IPS DF 4.7 (cell line): ENCODE data around the gene DCC.
A peak's percentile ranks its signal among the peaks of the same experiment; 100 is the strongest.

Experiments used
- DNase-seq: peaks from one replicate; pipeline ENCODE4 v3.0.0-alpha.2; 2013; ENCODE audit warnings: low spot score; ENCODE audit errors: extremely low read depth

DCC gene

DNA sequence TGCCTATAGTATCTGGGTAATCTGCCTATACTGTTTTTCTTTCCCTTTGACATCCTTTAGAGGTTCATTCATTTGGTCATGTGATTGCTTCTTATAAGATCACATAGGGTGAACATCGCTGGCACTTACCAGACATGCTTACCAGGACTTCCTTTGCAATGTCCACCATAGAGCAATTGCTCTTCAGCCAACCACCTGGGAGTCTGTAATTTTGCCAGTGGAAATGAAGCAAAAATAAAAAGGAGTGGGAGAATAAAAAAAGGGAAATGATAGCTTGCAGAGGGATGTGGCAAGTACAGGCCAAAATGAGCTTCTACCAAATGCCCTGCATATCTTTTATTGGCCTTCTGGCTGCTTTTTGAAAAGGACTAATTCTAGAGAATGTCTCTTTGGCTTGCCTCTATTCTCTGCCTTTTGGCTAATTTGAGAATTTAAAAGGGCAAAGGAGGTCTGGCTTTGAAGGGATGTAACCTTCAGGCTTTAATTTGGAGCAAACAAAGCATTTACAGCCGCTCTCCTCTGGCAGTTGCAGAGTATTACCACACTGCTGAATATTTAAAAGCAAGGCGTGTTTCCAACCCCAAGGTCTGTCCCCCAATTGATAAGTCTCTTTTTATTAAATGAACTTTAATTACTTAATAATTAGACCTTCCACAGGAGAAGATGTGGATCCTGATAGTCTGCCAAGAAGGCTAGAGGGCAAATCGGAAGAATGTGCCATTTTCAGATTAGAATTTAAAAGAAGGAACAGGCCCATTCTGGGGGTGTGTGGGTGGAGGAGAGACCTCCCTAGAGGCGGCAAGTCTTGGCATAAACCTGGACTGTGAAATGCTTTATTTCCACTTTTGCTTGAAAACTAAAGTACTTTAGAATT lies 557.9 kb downstream of the DCC start:
- DNase-seq, result no peak

DNA sequence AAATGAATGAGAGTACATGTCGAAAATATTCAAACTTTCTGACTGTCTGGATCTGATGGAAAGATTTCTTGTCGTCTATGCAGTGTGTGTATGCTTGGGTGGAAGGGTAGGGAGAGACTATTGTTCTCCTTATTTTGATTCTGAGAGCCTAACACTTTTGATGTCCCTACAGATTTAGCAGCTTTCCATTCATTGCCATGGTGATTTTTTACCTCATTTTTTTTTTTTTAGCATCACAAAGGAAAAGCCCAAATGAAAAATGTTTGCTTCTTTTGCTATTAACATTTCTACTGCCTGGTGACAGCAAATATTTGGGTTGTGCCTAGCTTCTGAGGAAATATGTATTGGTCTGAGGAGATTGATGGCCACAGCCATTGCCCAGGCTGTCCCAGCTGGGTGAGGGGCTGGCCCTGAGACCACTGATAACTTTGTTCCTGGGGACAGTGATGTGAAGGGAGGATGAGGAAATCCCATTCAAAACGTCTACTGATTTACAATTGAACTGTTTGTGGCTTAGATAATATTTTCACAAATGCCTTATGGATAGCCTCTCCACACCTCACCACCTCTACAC lies 558.6 kb downstream of the DCC start:
- DNase-seq, result no peak

DNA sequence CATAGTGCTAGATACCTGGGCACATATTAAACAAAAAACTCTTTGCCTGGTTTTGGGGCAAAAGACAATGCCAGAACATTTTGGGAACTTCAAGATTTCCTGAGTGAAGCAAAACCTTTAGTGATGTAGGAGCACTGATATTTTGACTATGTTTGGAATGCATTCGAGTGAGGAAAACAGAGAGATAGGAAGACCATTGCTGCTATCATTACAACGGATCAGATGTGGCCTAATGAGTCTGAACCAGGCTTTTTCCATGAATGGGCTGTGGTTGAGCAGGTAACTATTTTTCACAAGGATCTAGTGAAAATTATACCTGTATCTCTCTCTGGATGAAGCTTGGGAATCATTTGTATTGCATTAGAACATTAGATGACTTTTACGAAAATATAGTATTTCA lies 562.2 kb downstream of the DCC start:
- no peak for DNase-seq

DNA sequence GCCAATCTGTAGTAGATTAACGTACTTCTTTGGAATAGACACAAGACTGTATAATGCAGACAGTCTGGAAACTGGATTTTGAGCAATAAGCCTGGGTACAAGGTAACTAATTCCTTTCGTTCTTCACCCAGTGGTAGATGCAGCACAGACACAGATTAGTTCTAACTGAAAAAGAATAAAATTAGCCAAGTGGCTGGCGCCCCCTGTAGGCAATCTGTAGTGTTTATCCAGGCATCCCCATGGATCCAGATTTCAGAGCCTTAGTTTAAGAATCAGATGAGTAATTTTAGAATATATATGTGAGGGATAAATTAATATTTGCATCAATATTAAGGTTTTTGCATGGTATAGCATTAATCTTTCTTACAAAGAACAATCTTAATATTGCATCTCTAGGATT lies 563.9 kb downstream of the DCC start:
- no peak for DNase-seq

DNA sequence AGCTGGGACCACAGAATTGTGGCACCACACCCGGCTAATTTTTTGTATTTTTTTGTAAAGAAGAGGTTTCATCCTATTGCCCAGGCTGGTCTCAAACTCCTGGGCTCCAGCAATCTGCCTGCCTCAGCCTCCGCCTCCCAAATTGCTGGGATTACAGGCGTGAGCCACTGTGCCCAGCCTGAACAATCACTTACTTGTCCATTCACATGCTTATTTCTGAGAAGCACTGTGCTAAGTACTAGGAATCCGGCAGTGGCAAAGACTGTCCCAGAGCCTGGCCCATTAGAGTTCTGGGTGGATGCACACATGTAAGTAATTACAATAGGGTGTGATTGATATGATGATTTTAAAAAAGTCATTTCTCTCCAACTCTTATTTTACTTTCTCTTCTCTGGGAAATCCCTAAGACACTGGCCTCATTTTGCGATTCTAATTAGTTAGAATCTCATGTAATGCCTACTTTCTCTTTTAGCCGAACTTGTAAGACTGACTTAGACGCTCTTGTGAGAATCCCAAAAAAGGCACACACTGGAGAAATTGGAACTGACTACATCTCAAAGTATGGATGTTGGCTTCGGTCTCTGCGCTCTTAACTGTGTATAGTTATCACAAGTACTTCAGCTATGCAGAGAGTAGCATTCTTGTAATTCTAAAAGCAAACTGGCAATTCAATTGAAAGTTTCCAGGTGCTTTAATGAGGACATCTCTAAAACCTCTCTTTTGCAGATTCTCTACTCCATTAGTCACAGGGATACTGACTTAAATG lies 567.7 kb downstream of the DCC start:
- DNase-seq, result no peak

DNA sequence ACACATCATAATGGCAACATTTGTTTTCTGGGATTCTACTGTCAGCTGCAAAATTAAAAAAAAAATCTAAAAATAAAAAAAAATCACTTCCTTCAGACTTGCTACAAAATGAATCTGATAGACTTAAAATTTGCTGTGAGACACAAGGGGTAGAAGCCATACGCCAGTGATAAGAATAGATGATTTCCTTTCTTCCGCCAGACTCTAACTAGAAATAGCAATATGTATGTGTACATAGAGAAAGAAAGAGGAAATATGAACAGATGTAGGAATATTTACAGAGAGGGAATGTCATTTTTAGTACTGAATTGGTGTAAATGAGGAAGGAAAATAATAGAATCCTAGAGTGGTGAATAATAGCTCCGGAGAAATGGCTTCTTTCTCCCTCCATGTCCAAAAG lies 574.2 kb downstream of the DCC start:
- no peak for DNase-seq

DNA sequence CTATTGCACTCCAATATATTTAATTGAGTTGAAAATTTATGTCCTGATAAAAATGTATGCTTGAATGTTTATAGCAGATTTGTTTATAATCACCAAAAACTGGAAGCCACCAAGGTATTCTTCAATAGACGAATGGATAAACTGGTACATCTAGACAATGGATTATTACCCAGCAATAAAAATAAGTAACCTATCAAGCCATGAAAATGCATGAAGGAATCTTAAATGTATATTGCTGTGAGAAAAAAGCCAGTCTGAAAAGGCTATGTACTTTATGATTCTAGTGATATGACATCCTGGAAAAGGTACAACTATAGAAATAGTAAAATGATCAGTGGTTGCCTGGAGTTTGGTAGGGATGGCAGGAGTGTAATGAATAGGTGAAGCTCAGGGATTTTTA lies 580.7 kb downstream of the DCC start:
- DNase-seq, result no peak

DNA sequence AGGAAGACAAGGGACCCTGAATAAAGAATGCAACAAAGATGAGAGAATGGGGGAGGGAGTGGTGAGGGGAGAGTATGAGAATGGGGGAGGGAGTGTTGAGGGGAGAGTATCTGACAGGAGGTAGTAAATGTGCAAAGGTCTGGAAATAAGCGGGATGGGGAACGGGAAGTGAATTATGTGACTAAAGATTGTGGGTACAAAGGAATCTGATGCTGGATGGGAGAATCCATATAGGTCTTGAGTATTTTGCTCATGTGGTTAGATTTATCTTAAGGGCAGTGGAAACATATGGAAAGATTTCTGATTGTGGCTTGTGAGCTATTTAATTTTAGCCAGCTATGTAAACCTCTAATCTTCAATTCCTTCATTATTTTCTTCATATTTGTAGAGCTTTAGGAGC lies 593.4 kb downstream of the DCC start:
- no peak for DNase-seq

DNA sequence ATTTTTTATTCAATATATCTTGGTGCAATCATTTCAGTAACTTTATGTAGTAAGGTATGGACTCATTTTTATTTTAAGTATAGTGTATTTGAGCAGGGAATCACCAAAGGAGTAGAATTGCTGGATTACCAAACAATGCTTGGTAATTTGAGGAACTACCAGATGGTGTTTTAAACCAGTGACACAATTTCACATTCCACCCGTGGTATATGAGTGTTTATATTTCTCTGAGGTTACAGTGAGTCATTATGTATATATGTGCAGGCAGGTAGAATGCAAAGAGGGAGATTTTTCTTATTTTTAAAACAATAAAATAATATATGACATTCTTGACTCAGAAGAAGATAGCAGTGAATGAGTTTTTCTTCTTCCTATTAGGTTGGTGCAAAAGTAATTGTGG lies 596.9 kb downstream of the DCC start:
- DNase-seq, result no peak

DNA sequence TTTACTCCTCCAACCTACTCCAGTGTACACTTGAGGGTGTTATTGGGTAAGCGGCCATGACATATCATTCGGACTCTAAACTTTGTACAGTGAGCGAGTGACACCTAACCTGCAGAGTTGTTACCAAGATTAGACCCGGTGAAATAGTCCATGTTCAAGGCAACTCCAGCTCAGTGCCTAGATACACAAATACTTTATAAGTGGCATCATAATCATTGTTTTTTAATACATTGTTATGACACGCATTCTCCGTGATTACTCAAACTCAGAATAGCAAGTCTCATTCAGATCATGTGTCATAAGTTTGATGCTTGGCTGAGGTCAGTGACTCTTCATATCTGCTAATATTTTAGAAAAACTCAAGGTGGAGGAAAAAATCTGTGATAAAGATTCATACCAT lies 597.8 kb downstream of the DCC start:
- DNase-seq, result no peak

DNA sequence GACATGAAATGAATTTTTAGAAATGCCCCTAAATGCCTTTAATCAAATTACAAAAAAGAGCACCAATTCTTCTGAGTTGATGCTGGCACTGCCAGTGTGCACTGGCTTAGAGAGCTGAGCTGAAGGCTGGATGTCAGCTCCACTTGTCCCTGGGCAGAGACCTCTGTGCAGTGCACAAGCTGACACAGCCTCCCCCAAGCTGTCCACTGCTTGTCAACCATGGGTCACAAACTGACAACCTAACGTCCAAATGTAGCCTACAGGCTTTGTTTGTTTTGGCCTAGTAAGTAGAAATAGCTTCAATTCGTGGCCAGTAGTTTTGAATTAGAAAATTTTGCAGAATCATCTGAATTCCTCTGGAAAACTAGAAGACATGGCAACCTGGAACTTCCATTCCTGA lies 605.6 kb downstream of the DCC start:
- DNase-seq, result no peak

DNA sequence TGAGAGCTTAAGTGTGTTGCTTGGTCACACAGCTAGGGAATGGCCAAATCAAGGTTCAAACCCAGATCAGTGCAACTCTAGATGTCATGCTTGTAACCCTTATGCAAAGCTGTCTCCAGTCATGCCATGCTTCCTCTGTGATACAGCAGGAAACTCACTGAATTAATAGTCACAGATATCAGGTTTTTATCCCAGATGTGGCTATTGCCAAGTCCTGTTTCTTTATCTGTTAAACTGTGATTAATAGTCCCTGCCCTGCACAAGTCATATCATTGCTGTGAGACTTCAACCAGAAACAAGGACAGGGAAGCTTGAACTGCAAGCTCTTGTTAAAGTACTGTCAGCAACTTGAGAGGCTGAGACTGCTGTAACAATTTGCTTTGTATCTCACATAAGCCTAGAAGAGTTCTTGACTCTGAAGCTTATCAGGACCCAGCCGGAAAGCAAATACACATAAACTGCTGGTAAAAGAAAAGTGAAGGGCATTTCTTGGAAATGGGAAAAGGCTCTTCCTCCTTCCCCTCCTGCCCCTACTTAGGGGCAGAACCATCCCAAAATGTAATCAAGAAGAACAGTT lies 609.0 kb downstream of the DCC start:
- no peak for DNase-seq

DNA sequence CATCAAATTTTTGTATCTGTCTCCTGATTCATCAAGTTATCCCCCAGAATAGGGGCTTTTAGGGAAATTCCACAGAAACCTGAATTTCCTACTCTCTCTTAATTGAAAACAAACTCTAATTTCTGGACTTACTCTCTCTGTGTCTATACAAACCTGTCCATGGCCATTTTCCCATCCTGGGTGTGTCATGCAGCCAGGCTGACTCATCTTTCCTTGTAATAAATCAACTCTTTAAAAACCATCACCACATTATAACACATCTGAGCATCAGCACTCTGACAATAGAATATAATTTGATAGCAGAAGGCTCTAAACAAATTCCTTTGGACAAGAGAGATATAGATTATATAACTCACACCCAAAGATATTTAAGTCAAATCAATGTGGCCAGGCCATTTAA lies 610.2 kb downstream of the DCC start:
- no peak for DNase-seq

DNA sequence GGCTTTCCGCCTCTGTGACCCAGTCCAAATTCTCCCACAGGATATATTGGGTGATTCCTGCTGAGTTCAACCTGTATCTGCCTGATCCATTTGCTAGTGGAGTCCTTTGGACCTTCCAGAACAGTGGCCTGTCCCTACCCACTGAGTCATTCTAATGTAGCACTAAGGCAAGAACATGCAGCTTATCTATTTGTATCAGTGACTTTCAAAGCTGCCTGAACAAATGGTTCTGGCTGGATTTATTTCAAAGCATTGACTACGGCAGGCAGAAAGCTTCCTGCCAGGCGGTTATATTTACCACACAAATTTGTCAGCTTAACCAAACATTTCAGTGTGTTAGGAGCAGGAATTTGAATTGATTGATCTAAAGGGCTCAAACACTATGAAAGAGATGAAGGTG lies 613.4 kb downstream of the DCC start:
- no peak for DNase-seq

DNA sequence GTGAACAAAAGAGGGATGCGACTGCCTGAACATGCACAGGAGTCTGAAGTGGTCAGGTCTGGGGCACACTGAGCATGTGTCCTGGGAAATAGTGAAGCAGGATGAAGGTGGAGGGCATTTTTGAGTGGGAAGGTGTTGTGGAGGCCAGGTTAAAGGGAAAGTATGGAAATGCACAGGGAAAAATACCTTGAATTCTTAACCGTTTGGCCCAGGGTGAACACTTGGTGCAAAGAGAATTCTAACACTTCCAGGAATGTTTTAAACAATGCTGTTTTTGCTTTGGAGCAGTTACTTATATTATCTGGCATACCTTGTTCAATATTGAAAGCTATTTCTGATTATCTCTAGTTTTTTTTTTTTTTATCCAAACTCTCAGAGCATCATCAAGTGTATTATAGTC lies 623.5 kb downstream of the DCC start:
- no peak for DNase-seq

DNA sequence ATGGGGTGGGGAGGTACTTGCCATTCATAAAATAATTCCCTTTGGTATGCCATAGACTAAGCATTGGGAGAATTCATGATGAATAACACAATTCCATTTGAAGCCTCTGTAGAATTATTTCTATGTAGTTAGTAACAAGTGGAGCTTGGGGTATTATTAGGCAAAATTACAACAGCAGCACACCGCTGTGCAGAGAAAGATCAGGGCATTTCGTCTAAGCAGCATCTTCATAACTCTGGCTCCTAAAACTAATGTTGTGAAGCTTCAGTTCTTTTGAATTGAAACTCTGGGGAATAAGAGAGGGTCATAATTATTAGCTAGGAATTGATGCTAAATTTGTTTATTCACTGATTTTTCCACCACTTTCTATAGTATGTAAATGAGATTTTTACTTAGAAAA lies 630.7 kb downstream of the DCC start:
- no peak for DNase-seq

DNA sequence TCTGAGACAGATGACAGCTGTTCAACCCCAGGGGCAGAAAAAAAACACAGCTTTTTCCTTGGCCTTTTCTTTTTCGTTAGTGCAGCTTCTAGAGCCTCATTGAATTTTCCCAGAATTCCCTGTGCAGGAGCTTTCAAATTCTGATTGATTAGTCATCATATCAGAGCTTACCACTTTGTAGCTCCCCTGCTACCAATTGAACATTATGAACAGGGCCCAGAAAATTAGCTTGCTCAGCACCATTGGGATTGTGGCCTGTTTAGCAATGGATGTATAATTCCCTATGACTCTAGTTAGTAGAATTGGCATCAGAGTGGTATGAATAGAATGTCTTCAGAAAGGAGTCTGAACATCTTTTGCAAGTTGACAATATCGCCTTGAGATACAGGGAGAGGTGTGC lies 631.1 kb downstream of the DCC start:
- no peak for DNase-seq

DNA sequence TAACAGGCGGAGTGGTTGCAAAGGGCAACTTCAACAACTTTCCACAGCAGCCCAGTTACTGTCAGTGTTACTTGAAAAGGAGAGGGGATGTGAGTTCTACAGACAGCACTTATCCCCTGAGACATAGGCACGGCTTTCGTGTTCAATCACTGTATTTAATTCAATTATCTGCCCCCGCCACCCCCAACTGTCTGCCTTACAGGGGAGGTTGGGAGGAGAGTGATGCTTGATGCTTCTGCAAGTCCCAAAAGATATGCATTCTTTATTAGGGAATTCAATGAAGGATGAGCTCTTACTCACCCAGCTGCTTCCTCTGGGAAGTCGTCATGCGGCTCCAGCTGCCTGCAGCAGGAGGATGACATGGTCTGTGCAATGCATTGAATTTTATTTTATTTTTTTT lies 639.9 kb downstream of the DCC start:
- no peak for DNase-seq

DNA sequence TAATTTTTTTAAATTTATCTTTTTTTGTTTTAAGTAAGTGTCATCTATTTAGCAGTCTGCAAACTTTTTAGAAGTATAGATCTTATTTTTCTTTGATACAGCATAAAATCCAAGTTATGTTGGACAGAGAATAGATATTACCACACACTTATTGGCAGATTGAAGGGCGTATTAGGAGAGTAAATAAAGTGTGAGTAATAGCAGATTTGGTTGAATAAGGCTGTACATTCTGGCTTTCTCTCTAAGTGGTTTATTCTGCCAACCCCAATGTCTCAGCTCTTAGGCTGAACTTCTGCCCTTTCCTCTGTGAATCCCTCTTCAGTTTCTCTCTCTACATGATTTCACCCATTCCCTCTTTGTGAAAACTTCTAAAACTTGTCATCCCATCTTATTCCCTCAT lies 651.2 kb downstream of the DCC start:
- no peak for DNase-seq

DNA sequence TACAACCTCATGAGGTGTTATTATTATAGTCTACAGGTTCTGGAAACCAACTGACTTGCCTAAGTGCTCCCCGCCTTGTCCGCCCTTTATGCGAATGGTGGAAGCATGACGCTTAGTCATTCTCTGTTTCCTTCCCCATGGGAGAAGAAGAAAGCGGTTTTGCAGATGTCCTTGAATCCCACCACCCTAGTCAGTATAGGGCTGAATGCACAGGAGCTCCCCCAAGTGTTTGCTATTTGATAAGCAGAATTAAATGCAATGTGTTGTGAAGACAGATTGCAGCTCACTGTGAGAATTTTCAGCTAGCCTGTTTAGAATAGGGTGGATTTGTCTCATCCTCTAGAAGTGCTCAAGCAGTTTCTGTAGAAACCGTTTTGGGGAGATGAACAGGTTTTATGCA lies 652.0 kb downstream of the DCC start:
- DNase-seq, result peak; percentile 41

DNA sequence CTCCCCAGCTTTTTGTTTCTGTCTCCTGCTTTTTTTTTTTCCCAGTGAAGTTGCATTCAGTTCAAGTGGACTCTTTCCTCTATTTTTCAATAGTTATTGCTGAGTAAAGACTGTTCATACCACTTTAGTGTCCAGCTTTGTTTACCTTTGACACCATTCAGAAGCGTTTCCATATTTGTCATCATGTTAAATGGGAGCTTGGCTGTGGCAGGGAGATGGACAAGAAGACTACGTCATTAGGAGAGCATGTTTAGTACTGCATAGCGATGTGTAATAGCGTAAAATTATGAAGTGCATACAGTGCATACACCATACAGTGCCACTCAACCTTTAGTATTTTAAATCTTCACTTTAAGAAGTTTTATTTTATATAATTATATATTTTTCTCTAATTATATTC lies 655.9 kb downstream of the DCC start:
- DNase-seq, result no peak

DNA sequence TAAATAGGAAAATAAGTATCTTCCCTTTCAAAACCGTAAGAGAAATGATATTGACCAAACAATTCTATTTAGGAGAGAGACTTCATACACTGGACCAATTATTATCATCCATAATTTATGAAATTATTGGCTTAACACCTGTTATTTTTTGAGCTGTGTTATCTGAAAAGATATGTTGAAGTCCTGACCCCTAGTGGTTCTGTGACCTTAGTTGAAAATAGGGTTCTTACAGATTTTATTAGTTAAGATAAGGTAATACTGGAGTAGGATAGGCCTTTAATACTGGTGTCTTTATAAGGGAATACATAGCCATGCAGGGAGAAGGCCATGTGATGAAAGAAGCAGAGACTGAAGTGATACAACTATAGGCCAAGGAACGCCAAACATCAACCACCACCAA lies 659.6 kb downstream of the DCC start:
- DNase-seq, result no peak
